Stimulated activated CD8-positive, alpha-beta memory T cell treated with anti-CD3 and anti-CD28 coated beads, Interleukin-15, amount 100 ng/mL, for 24 hours (primary cell): ENCODE measurements around the gene SHROOM3.

ENCODE experiments used
- DNase-seq: peaks from one replicate; pipeline ENCODE4 v3.0.0-alpha.2; 2020; ENCODE audit warnings: low read depth

Gene SHROOM3

DNA sequence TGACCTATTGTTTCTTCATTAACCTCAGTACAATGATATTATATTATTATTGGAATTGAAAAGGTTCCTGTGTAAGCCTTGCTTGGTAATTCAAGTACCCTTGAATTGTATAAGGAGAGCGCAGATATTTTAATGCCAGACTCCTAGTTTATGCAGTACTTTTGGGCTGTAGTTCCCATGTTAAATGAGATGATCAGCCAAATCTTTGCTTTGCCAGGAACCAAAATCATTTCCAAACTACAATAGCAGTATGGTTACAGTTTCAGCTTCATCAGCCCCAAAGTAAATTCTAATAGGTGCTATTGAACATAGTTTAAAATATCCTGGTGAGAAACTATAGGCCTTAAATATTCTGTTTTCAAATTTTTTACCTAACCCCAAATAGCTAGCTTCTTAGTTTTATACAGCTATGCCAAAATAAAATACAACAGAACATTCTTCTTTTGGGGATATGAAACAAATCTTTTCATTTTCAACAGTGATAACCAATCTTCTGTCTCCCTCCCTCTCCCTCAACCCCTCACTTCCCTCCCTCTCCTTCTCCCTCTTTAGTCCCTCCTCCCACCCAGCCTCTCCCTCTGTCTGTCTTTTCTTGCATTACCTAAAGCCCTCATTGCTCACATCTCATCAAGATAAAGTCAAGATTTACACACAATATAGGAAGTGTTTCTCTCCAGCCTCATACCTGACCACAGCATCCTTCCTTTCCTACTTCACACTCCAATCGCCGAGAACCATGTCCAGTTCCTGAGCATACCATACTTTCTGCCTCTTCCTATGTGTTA is 190.1 kb downstream of the SHROOM3 start:
- no peak for DNase-seq

DNA sequence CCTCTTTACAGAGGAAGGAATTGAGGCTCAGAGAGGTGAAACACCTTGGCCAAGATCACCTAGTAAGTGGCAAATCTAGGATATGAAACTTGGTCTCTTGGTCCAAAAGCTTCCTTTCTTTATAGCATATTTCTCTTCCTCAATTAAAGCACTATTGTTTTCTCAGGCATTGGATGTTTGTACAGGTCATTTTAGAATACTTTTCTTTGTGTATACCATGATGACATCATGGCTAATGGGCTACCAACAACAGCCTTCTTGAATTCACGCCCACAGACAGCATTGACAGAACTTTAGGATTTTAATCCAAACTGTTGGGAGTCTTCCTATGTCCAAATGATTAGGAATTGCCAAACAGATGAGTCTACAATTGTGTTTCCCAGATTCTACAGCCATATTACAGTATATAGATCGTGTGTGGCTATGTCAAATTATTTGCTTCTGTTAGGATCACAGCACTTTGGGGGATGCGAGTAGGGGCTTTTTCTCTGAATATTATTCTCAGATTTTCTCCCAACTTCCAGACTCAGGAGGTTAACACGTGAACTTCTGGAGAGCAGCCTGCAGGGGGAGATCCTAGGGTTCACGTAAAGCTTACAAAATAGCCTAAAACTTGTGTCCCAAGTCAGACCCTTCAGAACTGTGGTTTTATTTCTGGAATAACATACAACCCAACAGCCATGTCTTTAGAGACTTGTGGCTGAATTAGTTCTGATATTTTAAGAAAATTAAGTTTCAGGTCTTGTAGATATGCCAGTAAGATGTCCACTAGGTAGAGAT is 191.8 kb downstream of the SHROOM3 start:
- no peak for DNase-seq

DNA sequence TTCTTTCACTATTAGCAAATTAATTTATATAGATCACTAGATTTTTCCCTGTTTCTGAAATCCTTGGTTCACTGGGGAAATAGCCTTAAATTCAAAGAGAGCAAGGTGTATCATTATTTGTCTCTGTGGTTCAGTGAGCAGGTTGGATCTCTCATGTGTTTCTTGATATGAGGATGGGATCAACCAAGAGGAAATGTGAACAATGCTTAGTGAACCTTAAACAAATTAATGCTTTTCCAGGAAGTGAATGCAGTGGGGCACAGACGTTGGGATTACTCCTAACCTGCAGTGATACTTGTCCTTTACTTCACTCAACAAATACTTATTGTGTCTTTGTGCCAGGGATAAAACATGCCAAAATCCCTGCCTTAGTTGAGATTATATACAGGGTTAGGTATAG is 193.2 kb downstream of the SHROOM3 start:
- no peak for DNase-seq

DNA sequence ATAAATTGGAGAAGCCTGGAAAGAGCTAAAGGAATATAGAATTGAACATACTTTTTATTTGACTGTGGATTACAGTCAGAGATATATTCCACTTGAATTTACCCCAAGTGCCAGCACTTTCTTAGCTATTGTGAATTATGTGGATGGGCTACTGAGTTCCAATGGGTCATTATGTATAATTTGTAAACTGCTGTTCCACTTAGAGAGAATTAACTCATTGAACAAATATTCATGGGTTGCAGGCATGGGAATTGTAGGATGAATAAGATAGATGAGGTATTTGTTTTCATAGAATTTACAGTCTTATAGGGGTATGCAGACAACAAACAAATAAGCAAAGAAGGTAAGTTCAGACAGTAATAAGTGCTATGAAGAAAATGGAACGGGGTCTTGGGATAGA is 195.7 kb downstream of the SHROOM3 start:
- no peak for DNase-seq

DNA sequence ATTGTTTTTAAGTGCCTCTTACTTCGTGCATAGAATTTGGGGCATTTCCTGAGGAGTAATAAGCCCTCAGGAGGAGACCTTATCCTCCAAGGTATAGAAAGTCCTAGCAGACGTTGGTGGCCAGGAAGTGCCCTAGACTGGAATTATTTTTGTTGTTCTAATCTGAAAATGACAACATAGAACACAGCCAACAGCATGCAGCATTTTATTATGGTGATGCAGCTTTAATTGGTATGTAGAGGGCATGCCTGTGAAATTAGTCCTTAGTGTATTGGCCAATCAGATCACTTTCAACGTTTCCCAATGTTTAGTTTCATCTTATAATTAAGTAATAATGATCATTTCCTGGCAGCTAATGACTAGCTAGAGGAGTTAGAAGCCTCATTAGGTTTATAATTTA is 199.2 kb downstream of the SHROOM3 start:
- DNase-seq = no peak

DNA sequence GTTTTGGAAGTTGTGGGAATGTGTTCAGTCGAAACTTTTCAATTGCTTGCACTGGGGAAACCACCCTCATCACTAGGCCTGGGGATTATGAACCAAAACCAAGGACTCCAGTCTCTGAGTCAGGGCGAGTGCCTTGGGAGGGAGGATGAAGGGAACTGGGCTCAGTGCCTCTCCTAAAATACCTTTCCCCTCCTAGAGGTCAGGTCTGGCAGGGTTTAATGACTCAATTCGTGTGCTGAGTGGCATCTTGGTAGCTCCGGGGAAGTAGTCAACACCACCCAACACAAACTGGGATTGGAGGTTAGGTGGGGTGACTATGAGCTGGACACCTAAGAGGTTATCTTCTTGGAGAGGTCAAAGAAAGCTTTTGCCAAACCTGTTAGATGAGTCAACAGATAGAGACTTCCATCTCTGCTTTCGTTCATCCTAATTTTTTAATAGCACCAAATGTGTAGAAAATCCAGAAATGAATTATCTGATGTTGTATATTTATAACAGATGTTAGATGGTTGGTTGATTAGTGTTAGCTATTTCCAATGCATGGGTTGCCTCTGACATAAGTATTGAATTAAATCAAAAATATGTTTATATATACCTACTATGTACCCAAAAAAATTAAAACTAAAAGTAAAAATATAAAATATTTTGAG is 202.8 kb downstream of the SHROOM3 start:
- no peak for DNase-seq

DNA sequence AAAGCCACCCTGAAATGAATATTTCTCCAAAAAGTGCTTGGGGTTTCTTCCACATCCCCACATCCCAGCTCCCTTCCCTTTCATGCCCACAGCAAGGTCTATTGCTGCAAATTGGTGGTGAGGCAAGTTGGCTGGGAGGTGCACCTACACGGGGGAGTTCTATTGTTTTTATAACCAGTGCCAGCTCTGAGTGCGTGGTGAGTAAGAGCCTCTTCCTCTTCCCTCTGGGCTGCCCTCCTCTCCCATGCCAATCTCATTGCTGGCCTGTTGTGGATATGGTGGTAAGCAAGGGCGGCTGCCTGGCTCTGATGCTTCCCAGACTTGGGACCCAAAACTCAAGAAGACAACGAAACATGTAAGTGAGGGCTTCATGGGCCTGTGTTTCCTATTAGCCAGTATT is 204.3 kb downstream of the SHROOM3 start:
- no peak for DNase-seq

DNA sequence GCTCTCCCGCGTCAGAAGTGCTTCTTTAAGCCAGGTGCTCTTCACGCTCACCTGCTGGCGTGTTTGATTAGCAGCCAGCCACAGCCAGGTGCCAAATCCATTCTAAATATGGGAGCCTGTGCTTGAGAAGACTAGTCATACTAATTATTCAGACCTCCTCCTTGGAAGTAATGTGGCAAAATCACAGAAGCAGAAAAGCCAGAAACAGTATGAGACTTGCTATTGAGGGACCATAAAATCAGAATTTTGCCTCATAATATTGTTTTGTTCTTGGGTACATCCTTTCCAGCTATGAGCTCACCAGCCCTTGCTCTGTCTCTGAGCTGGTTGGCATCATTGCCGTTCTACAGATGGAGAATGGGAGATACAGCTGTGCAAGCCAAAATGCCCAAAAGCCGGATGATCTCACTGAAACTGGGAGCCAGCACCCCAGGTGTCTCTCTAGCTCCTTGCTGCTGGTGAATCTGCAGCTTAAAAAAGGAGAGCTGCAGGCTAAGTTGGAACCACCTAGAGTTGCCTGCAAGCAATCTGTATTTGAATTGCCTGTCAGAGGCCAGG is 205.4 kb downstream of the SHROOM3 start:
- DNase-seq = no peak

DNA sequence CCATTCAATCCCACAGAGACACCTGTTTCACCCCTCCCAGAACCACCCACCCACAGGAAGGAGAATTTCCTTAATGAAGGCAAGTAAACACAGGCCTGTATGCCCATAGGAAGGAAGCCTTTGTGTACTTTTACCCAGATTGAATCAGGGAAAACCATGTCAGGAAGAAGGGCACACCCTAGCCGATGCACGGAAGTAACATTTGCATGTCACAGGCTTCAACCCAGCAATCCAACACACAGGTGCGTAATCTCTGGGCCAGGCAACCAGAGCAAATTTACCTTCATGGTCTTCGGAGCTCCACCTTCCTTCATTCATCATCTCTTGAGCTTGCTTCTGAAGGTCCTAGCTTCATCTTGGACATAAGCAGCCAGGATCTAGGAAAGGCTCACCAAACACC is 206.3 kb downstream of the SHROOM3 start:
- DNase-seq = no peak

DNA sequence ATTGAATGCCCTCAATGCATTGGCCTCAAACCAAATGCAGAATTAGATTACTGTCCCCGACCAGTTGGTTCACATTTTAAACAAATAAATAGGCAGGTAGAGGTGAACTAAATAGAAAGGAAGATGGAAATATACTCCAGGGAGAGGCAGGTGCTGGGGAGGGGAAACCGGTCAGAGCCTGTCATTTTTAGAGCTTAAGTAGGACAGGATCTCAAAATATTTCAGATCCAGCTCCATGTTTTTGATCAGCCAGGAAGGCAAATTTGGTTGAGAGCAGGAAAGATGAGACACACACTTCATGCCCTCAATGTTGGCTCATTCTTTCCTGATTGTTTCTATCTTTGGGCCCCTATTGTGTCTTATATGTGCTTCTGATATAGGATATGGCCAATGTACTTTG is 206.7 kb downstream of the SHROOM3 start:
- DNase-seq = no peak

DNA sequence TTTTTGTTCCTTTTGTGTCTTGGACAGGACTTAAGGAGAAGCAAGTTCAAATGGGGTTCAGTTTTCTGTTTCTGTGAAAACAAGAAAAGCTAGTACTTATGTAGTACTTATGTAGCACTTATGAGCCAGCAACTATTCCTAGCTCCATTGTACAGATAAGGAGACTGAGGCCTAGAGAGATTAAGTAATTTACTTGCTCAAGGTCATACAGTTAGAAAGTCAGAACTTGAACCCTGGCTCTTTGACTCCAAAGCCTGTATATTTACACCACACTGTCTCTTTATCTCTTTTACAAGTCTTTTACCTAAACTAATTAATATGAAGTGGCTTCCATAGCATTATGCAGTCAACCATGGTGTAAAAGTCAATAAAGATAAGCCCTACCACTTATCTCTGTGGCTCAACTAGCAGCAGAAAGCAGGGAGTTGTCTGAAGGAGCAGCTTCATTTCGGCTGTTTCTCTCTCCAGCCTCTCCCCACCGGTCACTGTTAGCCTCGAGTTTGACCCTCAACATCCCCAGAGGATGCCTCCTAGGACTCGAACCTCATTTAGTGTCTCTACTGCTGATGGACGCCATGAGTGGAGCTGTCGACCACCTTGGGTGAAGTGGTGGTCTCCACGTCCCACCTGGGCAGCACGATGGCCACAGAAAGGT is 209.9 kb downstream of the SHROOM3 start:
- no peak for DNase-seq

DNA sequence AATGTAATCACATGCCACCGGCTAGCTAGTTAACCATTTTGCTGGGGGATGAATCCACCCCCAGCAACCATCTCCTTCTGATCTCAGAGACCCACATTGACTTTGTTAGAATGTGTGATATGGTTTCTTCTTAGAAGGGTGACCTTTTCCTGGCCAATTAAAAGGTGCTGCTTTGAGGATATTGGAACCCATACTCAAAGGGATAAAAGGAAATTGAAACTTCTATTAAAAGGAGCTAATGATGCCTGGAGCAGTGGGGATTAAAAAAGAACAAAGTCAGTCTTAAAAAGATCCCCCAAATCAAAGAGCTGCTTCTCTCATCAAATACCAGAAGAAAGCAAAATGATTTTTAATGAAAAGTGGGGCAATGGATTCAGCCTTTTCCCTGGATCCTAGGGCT is 214.1 kb downstream of the SHROOM3 start:
- no peak for DNase-seq

DNA sequence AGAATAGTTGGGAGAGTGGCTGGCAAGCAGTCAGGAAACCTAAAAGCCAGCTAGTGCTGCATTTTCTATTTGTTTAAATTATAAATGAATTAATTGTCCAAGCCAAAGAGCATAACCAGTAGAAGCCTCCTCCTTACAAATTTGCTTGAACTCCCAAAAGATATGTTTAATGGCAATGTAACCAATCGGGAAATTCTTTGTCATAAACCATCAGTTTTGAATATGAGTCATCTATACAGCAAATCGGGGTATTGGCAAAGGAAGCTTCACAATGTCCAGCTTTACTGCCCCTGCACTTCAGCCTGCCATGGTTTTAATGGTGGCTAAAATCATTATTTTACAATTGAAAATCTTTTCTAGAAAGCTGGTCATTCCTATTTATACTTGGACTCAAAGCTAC is 216.6 kb downstream of the SHROOM3 start:
- no peak for DNase-seq

DNA sequence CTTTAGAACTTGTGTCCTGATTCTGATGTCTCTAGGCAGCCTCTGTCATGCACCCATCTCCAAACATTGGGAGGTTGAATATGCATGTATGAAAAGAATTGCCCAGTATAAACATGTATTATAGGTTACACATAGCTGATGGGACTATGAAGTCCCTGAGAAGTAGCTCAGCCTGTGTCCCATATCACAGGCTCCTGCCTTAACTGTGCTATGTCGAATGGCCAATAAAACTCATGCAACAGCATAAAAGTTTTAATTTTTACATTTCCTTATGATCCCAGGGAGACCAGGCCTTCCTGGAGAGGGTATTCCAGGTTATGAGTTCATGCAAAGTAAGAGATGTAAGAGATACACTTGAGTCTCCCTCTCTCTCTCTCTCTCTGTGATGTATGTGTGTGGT is 217.4 kb downstream of the SHROOM3 start:
- DNase-seq = no peak

DNA sequence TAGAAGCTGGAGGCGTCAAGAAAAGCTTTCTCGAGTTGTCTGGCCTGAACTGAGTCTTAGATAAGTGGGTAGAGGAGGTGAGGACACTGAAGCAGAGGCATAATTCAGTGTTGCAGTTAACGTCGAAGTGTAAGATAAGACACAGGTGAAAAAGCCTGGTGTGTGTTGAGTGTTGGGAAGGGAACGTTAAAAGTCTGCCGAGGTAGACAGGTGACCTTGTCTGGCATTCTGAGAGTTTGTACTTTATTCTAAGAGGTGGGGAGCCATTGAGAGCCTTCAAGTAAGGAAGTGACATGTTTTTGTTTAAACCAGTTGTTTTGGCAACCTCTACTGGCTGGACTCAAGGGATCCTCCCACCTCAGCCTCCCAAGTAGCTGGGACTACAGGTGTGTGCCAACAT is 219.1 kb downstream of the SHROOM3 start:
- no peak for DNase-seq

DNA sequence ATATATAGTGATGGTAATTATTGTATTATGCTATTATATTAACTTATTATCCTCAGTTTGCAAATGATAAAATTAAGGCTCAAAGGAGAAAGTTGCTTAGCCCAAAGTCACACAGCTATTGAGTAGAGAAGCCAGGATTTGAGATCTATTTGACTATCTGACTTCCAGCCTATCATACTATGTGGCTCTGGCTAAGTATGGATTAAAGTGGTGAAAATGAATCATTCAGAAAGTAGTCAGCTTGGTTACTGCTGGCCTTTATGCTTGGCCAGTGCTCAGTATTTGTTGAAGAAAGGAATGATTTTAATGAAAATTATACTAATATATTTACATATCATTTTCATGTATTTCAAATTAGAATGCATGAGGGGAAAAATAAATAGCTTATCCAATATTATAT is 219.8 kb downstream of the SHROOM3 start:
- DNase-seq = no peak

DNA sequence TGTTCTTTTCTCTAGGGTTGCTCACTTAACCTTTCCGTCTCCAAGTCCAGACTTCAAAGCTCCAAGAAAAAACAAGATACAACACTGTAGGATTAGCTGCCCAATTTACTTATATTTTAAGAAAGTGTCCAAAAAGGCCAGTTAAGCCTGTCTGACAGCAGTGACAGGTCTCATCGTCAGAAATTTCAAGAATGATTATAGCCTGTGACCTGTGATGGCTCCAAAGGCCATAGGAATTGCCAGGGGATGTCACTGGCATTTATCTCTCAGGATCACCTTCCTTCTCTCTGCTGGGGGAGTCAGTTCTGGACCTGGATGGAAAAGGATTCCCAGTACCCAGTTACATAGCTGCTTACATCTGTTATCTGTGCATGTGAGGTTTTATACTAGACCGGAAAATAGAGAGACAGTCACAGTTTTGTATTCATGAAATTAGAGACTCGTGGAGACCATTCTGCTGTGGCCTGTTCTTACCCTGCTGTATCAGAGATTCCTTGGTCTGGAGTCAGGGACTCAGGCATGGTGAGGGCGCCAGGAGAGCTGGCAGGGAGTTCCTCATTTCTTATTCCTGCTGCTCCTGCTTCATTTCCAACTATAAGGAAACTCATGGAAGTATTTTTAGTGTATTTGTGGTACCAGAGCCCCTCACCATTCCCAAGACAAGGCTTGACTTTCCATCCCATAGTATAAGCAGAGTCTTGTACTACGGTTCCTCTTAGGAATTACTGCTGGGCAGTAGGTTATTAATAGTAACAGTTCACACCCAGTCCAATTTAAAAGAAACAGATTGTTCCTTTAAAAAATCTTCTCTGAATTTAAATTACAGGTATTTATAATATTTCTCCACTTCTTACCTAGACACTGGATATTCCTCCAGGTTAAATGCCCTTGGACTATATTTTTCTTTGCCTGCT is 220.8 kb downstream of the SHROOM3 start:
- no peak for DNase-seq

DNA sequence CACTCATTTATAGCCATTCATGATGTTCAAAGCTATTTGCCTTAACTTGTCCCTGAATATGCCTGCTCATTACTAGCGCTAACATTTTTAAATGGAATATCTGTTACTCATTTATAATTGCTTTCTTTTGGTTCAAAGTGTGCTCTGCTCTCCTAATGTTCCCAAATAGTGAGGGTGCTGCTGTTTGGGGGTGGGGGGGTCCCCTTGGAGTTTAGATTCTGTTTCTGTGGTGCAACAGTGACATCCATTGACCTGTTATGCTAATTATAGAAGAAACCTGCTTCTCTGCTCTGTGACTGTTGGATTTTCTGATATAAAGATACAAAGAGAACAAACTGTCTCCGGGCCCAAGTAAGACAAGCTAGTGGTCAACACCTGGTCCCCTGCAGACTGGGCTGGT is 222.4 kb downstream of the SHROOM3 start:
- no peak for DNase-seq

DNA sequence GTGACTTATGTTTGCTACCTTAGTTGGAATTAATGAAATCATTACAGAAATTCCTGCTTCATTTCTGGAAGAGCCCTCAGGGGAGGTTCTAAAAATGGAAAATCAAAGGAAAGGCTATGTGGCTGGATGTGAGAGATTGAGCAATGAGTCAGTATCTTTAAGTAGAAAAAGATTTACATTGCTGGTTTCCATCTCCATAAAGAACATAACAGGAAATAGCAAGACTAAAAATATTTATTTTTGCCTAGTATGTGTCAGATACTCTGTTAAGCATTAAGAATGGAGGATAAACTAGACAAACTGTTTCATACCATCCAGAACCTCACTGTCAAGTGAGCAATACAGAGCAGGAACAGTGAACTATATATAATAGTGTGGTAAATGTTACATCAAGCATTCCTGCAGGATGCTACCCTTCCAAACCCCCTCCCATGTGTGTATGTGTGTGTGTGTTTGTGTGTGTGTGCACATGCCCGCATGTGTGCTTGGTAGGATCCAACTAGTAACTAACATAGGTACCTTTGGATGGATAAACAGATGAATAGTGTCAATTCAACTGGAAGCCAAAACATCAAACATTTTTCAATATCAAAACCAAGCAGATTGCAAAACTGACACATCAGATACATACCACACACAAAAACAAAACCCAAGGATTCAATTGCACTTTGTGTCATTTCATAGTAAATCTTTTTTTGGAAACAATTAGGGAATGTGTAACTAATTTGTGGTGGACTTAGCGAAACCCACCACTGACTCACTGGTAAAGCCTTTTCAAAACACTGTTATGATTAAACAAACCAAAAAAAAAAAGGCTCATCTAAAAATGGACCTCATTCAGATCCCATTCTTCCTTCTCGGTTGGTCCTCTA is 223.4 kb downstream of the SHROOM3 start:
- no peak for DNase-seq

DNA sequence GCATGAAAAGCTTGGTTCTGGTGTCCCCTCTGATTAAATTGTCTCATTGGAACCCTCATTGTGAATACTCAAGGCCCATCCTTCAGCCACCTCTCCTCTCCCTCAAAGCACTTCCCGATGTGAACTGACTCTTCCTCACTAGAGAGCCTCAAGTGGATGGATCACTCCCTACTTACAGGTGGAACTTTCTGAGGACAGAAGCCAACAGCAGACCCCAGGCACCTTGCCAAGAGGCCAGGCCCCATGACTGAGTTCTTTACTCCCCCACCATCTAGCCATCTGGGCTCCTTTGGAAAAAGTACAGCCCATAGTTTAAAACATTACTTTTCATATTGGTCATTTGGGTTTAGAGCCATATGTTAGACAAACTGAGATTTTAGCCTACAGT is 224.1 kb downstream of the SHROOM3 start:
- no peak for DNase-seq
